K562 (cell line): ENCODE measurements around the gene LRP4. TPM values are rescaled to one million over a fixed set of nuclear protein-coding genes. Genes with fewer than 3 reads are reported as not detected.

Source experiments
- ATAC-seq: fragments of 200-7000 bp; cut with Tn5 transposase; 3 replicates; pipeline ENCODE4 v1.9.1; 2020; ENCODE audit warnings: moderate library complexity
- BruUV-seq: library from RNA; stranded (reverse); fragments of 400-500 nt; replicated peaks from 2 replicates; lab custom pipeline; 2021; lab: Mats Ljungman, UMichigan
- CTCF ChIA-PET: fragments of 300-600 bp; formaldehyde crosslinking; extraction: SDS; loops from one replicate; lab custom pipeline; 2021; ENCODE audit warnings: low intra/inter-chr PET ratio; lab: Yijun Ruan, JAX
- POLR2A ChIA-PET: fragments of 300-600, 350-650 bp; sonication (Branson Sonifier 250); formaldehyde crosslinking; extraction: SDS; loops from one replicate; lab custom pipeline; 2021; ENCODE audit warnings: antibody characterized with exemption, inconsistent platforms; lab: Yijun Ruan, JAX
- DNase-seq, 4 experiments: peaks; one replicate each; pipeline versions ENCODE4 v3.0.0 to v3.0.0-alpha.2; 2011 to 2018; ENCODE audit warnings: low spot score in 3 of 4, mixed read lengths in 3 of 4; ENCODE audit errors: extremely low read depth in 1 of 4
- FAIRE-seq: peaks from 2 replicates; lab custom pipeline; 2011; peaks lifted over from hg19 to GRCh38; lab: Jason Lieb, UNC
- H2AFZ ChIP-seq: 2 replicates; pipeline ENCODE4 v1.6.0; 2011; ENCODE audit warnings: low read depth, low read length, control low read depth, inconsistent platforms
- H3K27ac ChIP-seq: fragments of 200-600 bp; 3 replicates; pipeline ENCODE4 v1.8.0; 2011; ENCODE audit warnings: low read depth, mild to moderate bottlenecking, control low read depth, inconsistent platforms, low read length, moderate library complexity, mixed read lengths; ENCODE audit errors: extremely low read depth
- H3K27me3 ChIP-seq, 2 experiments: fragments of 300-600 bp in 1 of 2; 2 replicates in 1 of 2; 3 replicates in 1 of 2; pipeline versions ENCODE4 v1.6.0 to v1.8.0; 2011; ENCODE audit warnings: inconsistent platforms in 2 of 2, low read length in 2 of 2, mild to moderate bottlenecking in 1 of 2, mixed read lengths in 1 of 2, moderate library complexity in 1 of 2; ENCODE audit not compliant: control insufficient read depth in 2 of 2, insufficient read depth in 2 of 2
- H3K36me3 ChIP-seq: fragments of 300-600 bp; 3 replicates; pipeline ENCODE4 v1.8.0; 2011; ENCODE audit warnings: mild to moderate bottlenecking, low read length, inconsistent platforms; ENCODE audit not compliant: control insufficient read depth, insufficient read depth
- H3K4me1 ChIP-seq, 2 experiments: fragments of 200-600 bp in 1 of 2; replicated peaks in 1 of 2; 2 replicates in 1 of 2; 3 replicates in 1 of 2; pipeline versions ENCODE4 v1.5.1 to v1.8.0; 2011; ENCODE audit warnings: inconsistent platforms in 2 of 2, low read length in 2 of 2, mild to moderate bottlenecking in 1 of 2, mixed read lengths in 1 of 2, moderate library complexity in 1 of 2; ENCODE audit not compliant: control insufficient read depth in 2 of 2, insufficient read depth in 2 of 2
- H3K4me2 ChIP-seq: 2 replicates; pipeline ENCODE4 v1.6.1; 2011; ENCODE audit warnings: low read length, control low read depth, inconsistent platforms, mixed read lengths; ENCODE audit not compliant: insufficient read depth
- H3K4me3 ChIP-seq: fragments of 200-600 bp; sonication (generic), shearing (Covaris generic); 2 replicates; pipeline ENCODE4 v1.5.1; 2016; ENCODE audit warnings: control low read depth, inconsistent platforms
- H3K79me2 ChIP-seq: fragments of 200-600 bp; 3 replicates; pipeline ENCODE4 v1.8.0; 2011; ENCODE audit warnings: low read length, inconsistent platforms; ENCODE audit not compliant: control insufficient read depth, insufficient read depth
- H3K9ac ChIP-seq, 2 experiments: 2 replicates each; pipeline versions ENCODE4 v1.6.0 to v1.6.1; 2011; ENCODE audit warnings: low read depth in 2 of 2, low read length in 2 of 2, control low read depth in 1 of 2, inconsistent platforms in 1 of 2, mild to moderate bottlenecking in 1 of 2, mixed read lengths in 1 of 2; ENCODE audit not compliant: insufficient read depth in 1 of 2
- H3K9me1 ChIP-seq: one replicate; pipeline ENCODE4 v1.6.0; 2011; ENCODE audit warnings: inconsistent platforms, mild to moderate bottlenecking, low read length, moderate library complexity; ENCODE audit not compliant: control insufficient read depth, insufficient read depth
- H3K9me3 ChIP-seq: replicated peaks from 2 replicates; pipeline ENCODE4 v1.5.1; 2011; ENCODE audit warnings: low read depth, low read length, inconsistent platforms; ENCODE audit not compliant: control insufficient read depth, insufficient read depth
- H4K20me1 ChIP-seq: replicated peaks from 2 replicates; pipeline ENCODE4 v1.6.1; 2011; ENCODE audit warnings: low read length, inconsistent platforms, mixed read lengths; ENCODE audit not compliant: control insufficient read depth, insufficient read depth
- ADNP ChIP-seq: fragments of 200-800 bp; sonication (Bioruptor generic); IDR thresholded peaks from 2 replicates; pipeline ENCODE4 v1.6.1; 2016; ENCODE audit warnings: missing genetic modification characterization, missing compliant biosample characterization
- CBFA2T3 ChIP-seq: fragments of 450-650 bp; IDR thresholded peaks from 2 replicates; pipeline ENCODE4 v1.6.1; 2017
- EGR1 ChIP-seq: fragments of 450-650 bp; conservative IDR thresholded peaks from 2 replicates; pipeline ENCODE4 v1.6.1; 2017; ENCODE audit warnings: mild to moderate bottlenecking
- EZH2 ChIP-seq: IDR thresholded peaks from 2 replicates; pipeline ENCODE4 v1.6.1; 2012; ENCODE audit warnings: low read depth, mild to moderate bottlenecking, inconsistent platforms, low read length, borderline replicate concordance
- FOXA1 ChIP-seq: fragments of 450-650 bp; IDR thresholded peaks from 2 replicates; pipeline ENCODE4 v1.6.1; 2016; ENCODE audit warnings: mild to moderate bottlenecking, borderline replicate concordance
- FOXA3 ChIP-seq, 2 experiments: fragments of 450-650 bp in 1 of 2; sonication (generic) in 1 of 2; formaldehyde crosslinking; IDR thresholded peaks in 1 of 2; conservative IDR thresholded peaks in 1 of 2; 2 replicates each; pipeline versions ENCODE4 v1.4.0 to v1.8.0; 2020 to 2022; ENCODE audit warnings: mild to moderate bottlenecking in 2 of 2, missing genetic modification reagents in 1 of 2
- GTF2F1 ChIP-seq: IDR thresholded peaks from 2 replicates; pipeline ENCODE4 v1.6.1; 2011; ENCODE audit warnings: low read depth, low read length, improper control_type of control experiment
- MEF2D ChIP-seq: conservative IDR thresholded peaks from 2 replicates; pipeline ENCODE4 v1.6.1; 2016; ENCODE audit warnings: low read depth, missing genetic modification characterization, missing compliant biosample characterization
- MTA1 ChIP-seq: fragments of 450-650 bp; IDR thresholded peaks from 2 replicates; pipeline ENCODE4 v1.6.1; 2017; ENCODE audit warnings: borderline replicate concordance
- SMAD3 ChIP-seq: fragments of 450-650 bp; formaldehyde crosslinking; conservative IDR thresholded peaks from 2 replicates; pipeline ENCODE4 v1.4.0; 2020; ENCODE audit warnings: mild to moderate bottlenecking
- SNIP1 ChIP-seq: fragments of 450-650 bp; IDR thresholded peaks from 2 replicates; pipeline ENCODE4 v1.7.1; 2017; ENCODE audit warnings: low read depth, mild to moderate bottlenecking
- SREBF2 ChIP-seq: sonication (generic); formaldehyde crosslinking; IDR thresholded peaks from 2 replicates; pipeline ENCODE4 v1.4.0; 2020; ENCODE audit warnings: mild to moderate bottlenecking, missing genetic modification reagents
- STAT5A ChIP-seq: IDR thresholded peaks from 2 replicates; pipeline ENCODE4 v1.6.1; 2012; ENCODE audit warnings: low read length, inconsistent platforms, borderline replicate concordance
- TAL1 ChIP-seq: fragments of 450-650 bp; IDR thresholded peaks from 2 replicates; pipeline ENCODE4 v1.6.1; 2016; ENCODE audit warnings: mild to moderate bottlenecking
- TRIM28 ChIP-seq: fragments of 450-650 bp; IDR thresholded peaks from 2 replicates; pipeline ENCODE4 v1.6.1; 2017
- ZFX ChIP-seq: sonication (generic); formaldehyde crosslinking; IDR thresholded peaks from 2 replicates; pipeline ENCODE4 v1.8.0; 2022; ENCODE audit warnings: mild to moderate bottlenecking, missing genetic modification reagents, moderate library complexity
- ZNF584 ChIP-seq: fragments of 200-800 bp; sonication (Bioruptor generic); IDR thresholded peaks from 2 replicates; pipeline ENCODE4 v1.6.1; 2016; ENCODE audit warnings: low read depth, mild to moderate bottlenecking, missing genetic modification characterization, missing compliant biosample characterization
- WGBS: fragments of 100-300 bp; shearing (Covaris generic); methylation state at CpG from one replicate; pipeline ENCODE4 v1.1.6; 2016; ENCODE audit warnings: low coverage, mixed read lengths; ENCODE audit not compliant: insufficient coverage; ENCODE audit errors: missing lambda C conversion rate; 5-methylcytosine and 5-hydroxymethylcytosine counted together
- in situ Hi-C: fragments of 300-500 bp; cut with MboI; formaldehyde crosslinking; loops from 4 replicates; pipeline ENCODE4 v1.15.0; 2018; ENCODE audit warnings: inconsistent platforms, mixed read lengths
- intact Hi-C: fragments of 100-400 bp; cut with micrococcal nuclease; formaldehyde crosslinking; loops from 2 replicates; pipeline ENCODE4 v1.14.2; 2022
- polyA plus RNA-seq, 8 experiments: library from polyadenylated mRNA; depleted of rRNA in 4 of 8; stranded (reverse) in 5 of 8; unstranded in 3 of 8; fragments of >200 nt; fragmentation: Nextera tagmentation in 2 of 8; fragmentation: Illumina TruSeq in 1 of 8; extraction: Ambion mirVana in 2 of 8; extraction: Trizol in 1 of 8; gene quantifications; 2 replicates each; pipeline versions ENCODE4 v1.2.1 to v1.2.3, GENCODE V29; 2011 to 2014; ENCODE audit warnings: inconsistent platforms in 1 of 8, missing spikeins in 1 of 8
- total RNA-seq, 7 experiments: library from RNA; depleted of rRNA in 6 of 7; stranded (reverse); fragments of >200 nt in 6 of 7; fragmentation: Illumina TruSeq in 2 of 7; extraction: Trizol in 2 of 7; gene quantifications; 2 replicates each; pipeline versions ENCODE4 v1.2.1 to v1.2.3, GENCODE V29; 2011 to 2021; ENCODE audit warnings: low replicate concordance in 1 of 7
- TF ChIP-seq, protein P1 (sequence below): sonication (generic); formaldehyde crosslinking; IDR thresholded peaks from 2 replicates; pipeline ENCODE4 v1.8.0; 2022; ENCODE audit warnings: mild to moderate bottlenecking, missing genetic modification reagents
- TF ChIP-seq, protein P2 (sequence below): fragments of 250-450 bp; sonication (Bioruptor Pico); IDR thresholded peaks from 2 replicates; pipeline ENCODE4 v1.5.0; 2021
- TF ChIP-seq, protein P3 (sequence below): sonication (generic); IDR thresholded peaks from 2 replicates; pipeline ENCODE4 v1.6.1; 2016
- TF ChIP-seq, protein P4 (sequence below): sonication (generic); formaldehyde crosslinking; IDR thresholded peaks from 2 replicates; pipeline ENCODE4 v1.8.0; 2022; ENCODE audit warnings: mild to moderate bottlenecking, missing genetic modification reagents

LRP4 gene
- total and polyA plus RNA-seq, 9 of the 15 experiments (the other 6 are each of a cell fraction or from before 2014, with no cell fraction given): 0.04 to 0.54 (median 0.10) TPM

DNA sequence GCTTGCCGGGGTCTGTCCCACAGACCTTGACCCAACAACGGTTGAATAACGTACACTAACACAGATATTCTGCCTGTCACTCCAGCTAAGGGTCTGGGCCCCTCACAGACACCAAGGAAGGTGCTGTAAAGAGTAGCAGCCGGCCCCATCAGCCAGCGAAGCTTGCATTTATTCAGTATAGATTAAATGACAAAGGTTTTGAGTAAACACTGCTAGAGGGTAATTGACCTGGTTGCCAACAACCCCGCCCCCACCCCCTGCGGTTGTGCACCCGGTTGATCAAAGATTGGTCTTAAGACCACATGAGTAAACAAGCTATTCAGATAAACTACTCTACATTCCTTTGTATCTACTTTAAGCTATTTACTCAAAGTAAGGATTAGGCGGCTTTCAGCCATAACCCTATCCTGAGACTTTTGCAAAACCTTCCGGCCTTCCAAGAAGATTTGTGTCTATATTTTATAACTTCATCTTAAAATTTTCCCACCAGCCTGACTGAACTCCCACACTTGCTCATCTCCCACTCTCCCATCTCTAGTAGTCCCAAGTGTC lies 67.4 kb downstream of the LRP4 start:
- Histone ChIP-seq H3K4me3 (no peak overlapping the region), H3K4me2 (no peak overlapping the region), H3K4me1 (peaks cover 5% of the 10 kb centered on the region in 2 experiments; a peak in 3 of 5 replicates), H3K9ac (no peak overlapping the region), H2AFZ (no peak overlapping the region), H4K20me1 (no peaks in the 10 kb centered on the region), H3K27me3 (no peaks in the 10 kb centered on the region), H3K9me3 (no peaks in the 10 kb centered on the region; the same call in 1 of the 2 replicates), H3K27ac (no peak overlapping the region), H3K36me3 (no peaks in the 10 kb centered on the region; the same call in 2 of the 3 replicates), H3K79me2 (peaks cover 3% of the 10 kb centered on the region), H3K9me1 (no peaks in the 10 kb centered on the region)
- WGBS: 47% methylated on average over 10 of the region's 10 CpGs
- ATAC-seq (no peak), FAIRE-seq (no peak), DNase-seq (no peak)
- no peak for TF ChIP-seq GTF2F1
- TF ChIP-seq TRIM28: peak; percentile 73; the same call in 1 of the 2 replicates
- TF ChIP-seq EZH2: no peak
- no peak for TF ChIP-seq ZNF584
- TF ChIP-seq, protein P1, sequence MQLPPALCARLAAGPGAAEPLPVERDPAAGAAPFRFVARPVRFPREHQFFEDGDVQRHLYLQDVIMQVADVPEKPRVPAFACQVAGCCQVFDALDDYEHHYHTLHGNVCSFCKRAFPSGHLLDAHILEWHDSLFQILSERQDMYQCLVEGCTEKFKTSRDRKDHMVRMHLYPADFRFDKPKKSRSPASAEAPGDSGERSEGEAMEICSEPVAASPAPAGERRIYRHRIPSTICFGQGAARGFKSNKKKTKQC (CRISPR knock-in tag): no peak
- 0 out of 2 replicates have a peak, but pooled peaks have one; percentile 50 for TF ChIP-seq FOXA1
- TF ChIP-seq, protein P2, sequence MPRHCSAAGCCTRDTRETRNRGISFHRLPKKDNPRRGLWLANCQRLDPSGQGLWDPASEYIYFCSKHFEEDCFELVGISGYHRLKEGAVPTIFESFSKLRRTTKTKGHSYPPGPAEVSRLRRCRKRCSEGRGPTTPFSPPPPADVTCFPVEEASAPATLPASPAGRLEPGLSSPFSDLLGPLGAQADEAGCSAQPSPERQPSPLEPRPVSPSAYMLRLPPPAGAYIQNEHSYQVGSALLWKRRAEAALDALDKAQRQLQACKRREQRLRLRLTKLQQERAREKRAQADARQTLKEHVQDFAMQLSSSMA (CRISPR knock-in tag): no peak
- TF ChIP-seq, protein P3, sequence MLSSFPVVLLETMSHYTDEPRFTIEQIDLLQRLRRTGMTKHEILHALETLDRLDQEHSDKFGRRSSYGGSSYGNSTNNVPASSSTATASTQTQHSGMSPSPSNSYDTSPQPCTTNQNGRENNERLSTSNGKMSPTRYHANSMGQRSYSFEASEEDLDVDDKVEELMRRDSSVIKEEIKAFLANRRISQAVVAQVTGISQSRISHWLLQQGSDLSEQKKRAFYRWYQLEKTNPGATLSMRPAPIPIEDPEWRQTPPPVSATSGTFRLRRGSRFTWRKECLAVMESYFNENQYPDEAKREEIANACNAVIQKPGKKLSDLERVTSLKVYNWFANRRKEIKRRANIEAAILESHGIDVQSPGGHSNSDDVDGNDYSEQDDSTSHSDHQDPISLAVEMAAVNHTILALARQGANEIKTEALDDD: no peak
- no peak for TF ChIP-seq ZFX
- TF ChIP-seq, protein P4, sequence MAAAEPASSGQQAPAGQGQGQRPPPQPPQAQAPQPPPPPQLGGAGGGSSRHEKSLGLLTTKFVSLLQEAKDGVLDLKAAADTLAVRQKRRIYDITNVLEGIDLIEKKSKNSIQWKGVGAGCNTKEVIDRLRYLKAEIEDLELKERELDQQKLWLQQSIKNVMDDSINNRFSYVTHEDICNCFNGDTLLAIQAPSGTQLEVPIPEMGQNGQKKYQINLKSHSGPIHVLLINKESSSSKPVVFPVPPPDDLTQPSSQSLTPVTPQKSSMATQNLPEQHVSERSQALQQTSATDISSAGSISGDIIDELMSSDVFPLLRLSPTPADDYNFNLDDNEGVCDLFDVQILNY (CRISPR knock-in tag): no peak
- no peak for TF ChIP-seq STAT5A
- TF ChIP-seq MTA1: no peak
- 0 out of 2 replicates have a peak, but pooled peaks have one; percentile 22 for TF ChIP-seq TAL1
- no peak for TF ChIP-seq SNIP1
- no peak for TF ChIP-seq EGR1
- TF ChIP-seq CBFA2T3: peak; percentile 28; the same call in 1 of the 2 replicates
- TF ChIP-seq ADNP (tag): no peak
- TF ChIP-seq MEF2D: no peak
- TF ChIP-seq SREBF2 (CRISPR knock-in tag): no peak
- no peak for TF ChIP-seq SMAD3 (CRISPR knock-in tag)
- TF ChIP-seq FOXA3 (CRISPR knock-in tag; conservative IDR thresholded peaks at IDR 0.05 in 1 of 2, IDR thresholded peaks at IDR 0.05 in 1 of 2): peak; percentile 92
- ChIA-PET POLR2A (interaction anchor here (1.0 kb wide), 1 partner anchor 17 kb away, joined by 3 read pairs; no protein-coding TSS in a partner anchor), CTCF (no interaction called here)
- in situ Hi-C loops (no loop called here), intact Hi-C loops (no loop called here)
- no TSS peak for BruUV-seq
